Measurements from ENCODE around the gene NXPE2.

Gene NXPE2

DNA sequence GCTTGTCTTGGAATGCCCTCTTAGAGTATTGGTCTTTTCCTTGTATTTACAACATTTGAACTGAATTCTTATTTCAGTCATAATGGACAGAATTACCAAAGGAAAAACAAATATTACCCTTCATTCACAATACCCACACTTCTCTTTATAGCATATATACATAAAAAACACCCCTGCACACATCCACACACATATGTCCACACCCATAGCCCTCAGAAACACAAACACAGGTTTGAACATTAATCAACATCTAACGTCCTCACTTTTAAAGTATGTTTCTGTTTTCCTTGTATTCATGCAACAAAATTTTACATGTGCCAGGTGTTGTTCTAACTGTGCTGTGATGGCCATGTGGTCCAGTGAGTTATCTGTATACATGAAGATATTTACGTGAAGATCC, 11.6 kb upstream of the NXPE2 start:
- ChIA-PET CTCF (no interaction called here), POLR2A (no interaction called here)
- TF ChIP-seq, protein P1, sequence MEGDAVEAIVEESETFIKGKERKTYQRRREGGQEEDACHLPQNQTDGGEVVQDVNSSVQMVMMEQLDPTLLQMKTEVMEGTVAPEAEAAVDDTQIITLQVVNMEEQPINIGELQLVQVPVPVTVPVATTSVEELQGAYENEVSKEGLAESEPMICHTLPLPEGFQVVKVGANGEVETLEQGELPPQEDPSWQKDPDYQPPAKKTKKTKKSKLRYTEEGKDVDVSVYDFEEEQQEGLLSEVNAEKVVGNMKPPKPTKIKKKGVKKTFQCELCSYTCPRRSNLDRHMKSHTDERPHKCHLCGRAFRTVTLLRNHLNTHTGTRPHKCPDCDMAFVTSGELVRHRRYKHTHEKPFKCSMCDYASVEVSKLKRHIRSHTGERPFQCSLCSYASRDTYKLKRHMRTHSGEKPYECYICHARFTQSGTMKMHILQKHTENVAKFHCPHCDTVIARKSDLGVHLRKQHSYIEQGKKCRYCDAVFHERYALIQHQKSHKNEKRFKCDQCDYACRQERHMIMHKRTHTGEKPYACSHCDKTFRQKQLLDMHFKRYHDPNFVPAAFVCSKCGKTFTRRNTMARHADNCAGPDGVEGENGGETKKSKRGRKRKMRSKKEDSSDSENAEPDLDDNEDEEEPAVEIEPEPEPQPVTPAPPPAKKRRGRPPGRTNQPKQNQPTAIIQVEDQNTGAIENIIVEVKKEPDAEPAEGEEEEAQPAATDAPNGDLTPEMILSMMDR (IDR thresholded peaks at IDR 0.05; ENCODE audit: control extremely low read depth, extremely low read depth, low read depth, missing control alignments): no peak
- DNase-seq (ENCODE audit: extremely low spot score): no peak

DNA sequence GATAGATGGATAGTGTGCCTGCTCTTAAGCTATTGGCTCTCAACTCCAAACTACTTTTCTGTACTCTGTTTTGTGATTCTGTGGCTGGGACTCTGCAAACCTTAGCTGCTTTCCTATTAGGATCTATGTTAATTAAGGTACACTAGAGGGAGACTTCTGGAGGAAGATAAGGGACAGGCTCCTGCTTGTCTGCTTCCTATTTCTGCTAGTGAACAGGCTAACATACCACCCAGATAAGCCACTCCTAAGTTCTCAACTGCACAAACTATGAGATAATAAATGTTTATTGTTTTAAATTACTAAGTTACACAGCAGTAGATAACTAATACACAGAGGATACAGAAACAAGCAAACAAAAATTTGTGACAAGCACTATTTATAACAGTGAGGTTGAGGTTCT, 10.2 kb upstream of the NXPE2 start:
- DNase-seq (ENCODE audit: extremely low spot score): no peak
- POLR2A ChIA-PET: no interaction called here
- TF ChIP-seq, protein P1 (IDR thresholded peaks at IDR 0.05; ENCODE audit: control extremely low read depth, extremely low read depth, low read depth, missing control alignments): no peak
- CTCF ChIA-PET: no interaction called here

DNA sequence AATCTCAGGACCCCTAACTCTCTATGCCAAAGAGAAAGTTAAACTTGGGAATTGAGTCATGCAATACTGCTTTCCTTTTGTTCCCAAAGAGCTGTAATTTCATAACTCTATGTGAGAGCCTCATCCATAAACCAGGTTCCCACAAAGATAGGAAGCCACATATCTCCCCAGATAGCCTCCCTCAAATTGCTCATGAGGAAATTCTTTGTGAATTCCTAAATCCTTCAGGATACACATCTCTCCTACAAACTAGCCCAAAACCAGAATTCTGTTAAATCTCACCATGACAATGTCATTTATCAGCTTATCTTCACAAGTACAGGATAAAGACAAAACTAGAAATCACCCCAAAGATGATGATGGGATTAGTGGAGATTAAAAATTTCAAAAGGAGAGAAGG, 4.7 kb upstream of the NXPE2 start:
- no peak for DNase-seq (ENCODE audit: extremely low spot score)
- ChIA-PET POLR2A (no interaction called here), CTCF (no interaction called here)
- TF ChIP-seq, protein P1 (IDR thresholded peaks at IDR 0.05; ENCODE audit: control extremely low read depth, extremely low read depth, low read depth, missing control alignments): no peak

DNA sequence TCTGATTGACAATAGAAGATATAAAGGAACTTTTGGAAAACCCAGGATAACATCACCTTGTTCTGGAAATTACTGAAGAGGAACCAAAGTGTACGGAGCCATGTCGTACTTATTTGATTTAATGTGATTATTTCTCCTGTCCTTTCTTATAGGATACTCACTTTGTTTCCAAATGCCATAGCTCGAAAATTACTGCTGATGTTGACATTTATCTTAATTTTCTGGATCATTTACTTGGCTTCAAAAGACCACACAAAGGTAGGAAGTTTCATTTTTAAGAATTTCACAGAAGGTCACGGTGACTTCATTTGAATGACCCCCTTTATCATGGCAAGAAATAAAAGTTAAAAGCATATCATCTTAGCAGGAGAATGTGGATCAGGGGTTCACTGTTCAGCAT, 1.2 kb downstream of the NXPE2 start:
- TF ChIP-seq, protein P1 (IDR thresholded peaks at IDR 0.05; ENCODE audit: control extremely low read depth, extremely low read depth, low read depth, missing control alignments): no peak
- DNase-seq (ENCODE audit: extremely low spot score): no peak
- ChIA-PET POLR2A (no interaction called here), CTCF (no interaction called here)

DNA sequence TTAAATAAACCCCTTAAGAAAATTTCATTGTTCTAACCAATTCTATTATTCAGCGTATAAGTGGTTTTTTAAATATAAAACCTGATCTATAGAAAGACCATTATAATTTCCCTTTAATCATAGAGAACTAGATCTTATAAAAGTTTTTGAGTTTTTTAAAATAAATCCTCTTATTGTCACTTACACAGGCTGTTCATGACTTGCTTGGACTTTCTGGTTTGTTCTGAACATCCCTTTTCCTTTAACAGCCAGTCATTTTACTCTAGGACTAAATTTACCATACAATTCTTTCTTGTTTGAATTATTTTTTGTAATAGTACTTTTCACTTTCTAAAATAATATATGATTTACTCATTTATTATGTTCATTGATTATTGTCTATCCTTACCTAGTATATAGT, 4.7 kb downstream of the NXPE2 start:
- TF ChIP-seq, protein P1 (IDR thresholded peaks at IDR 0.05; ENCODE audit: control extremely low read depth, extremely low read depth, low read depth, missing control alignments): no peak
- DNase-seq (ENCODE audit: extremely low spot score): no peak
- ChIA-PET POLR2A (no interaction called here), CTCF (no interaction called here)

DNA sequence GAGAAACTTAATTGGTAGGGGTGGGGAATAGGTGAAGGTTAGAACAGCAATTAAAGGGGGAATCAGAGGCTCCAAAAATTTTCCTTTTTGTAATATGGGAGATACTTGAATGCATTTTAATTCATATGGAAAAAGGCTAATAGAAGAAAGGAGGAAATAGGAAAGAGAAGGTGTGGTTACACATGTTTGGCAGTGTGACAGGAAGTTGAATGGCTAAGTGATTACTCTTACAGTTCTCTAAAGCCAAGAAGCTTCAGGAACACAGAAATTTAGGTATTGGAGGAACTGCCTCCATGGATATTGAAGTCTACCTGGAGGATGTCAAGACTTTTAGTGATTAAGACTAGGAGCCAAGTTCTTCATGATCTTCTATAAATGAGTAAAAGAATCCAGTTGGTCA, 6.3 kb downstream of the NXPE2 start:
- TF ChIP-seq, protein P1 (IDR thresholded peaks at IDR 0.05; ENCODE audit: control extremely low read depth, extremely low read depth, low read depth, missing control alignments): no peak
- DNase-seq (ENCODE audit: extremely low spot score): no peak
- CTCF ChIA-PET: no interaction called here
- POLR2A ChIA-PET: no interaction called here

DNA sequence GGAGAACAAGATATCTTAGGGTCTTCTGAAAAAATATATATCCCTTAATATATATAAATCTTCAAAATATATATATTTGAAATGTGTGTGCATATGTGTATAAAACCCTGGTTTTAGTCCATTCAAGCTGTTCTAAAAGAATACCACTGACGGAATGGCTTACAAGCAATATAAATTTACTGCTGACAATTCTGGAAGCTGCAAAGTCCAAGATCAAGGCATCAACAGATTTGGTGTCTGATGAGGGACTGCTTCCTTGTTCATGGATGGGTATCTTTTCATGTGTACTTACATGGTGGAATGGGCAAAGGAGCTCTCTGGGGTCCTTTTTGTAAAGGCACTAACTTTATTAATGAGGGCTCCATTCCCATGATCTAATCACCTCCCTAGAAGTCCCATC, 6.8 kb downstream of the NXPE2 start:
- TF ChIP-seq, protein P1 (IDR thresholded peaks at IDR 0.05; ENCODE audit: control extremely low read depth, extremely low read depth, low read depth, missing control alignments): no peak
- CTCF ChIA-PET: no interaction called here
- POLR2A ChIA-PET: no interaction called here
- DNase-seq (ENCODE audit: extremely low spot score): no peak
